NB4 (cell line): ENCODE measurements around the gene CNGA2.

Experiments used
- MYC ChIP-seq: IDR thresholded peaks from 2 replicates; pipeline ENCODE4 v1.6.1; 2011; ENCODE audit warnings: low read depth, low read length
- TF ChIP-seq, protein P1 (sequence below): IDR thresholded peaks from one replicate; pipeline ENCODE4 v1.5.1; 2012; ENCODE audit warnings: low read depth, low read length

DNA sequence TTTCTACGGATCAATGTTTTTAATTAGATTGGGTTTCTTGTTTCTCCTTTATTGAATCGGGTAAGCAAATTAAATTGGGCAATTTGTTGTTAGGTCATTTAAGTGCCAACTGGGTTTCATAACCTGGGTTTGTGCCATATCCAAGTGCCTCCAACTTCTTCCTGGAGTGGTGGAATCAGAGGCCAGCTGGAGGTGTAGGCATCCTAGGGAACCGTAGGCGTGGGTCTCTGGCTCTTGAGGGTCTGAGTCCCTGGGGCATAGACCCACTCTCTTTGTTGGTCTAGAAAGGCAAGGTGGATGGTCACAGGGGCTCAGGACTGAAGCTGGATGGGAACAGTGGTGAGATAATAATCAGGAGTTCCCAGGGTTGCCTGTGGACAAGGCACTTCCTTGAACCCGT lies 18.3 kb downstream of the CNGA2 start:
- TF ChIP-seq, protein P1, sequence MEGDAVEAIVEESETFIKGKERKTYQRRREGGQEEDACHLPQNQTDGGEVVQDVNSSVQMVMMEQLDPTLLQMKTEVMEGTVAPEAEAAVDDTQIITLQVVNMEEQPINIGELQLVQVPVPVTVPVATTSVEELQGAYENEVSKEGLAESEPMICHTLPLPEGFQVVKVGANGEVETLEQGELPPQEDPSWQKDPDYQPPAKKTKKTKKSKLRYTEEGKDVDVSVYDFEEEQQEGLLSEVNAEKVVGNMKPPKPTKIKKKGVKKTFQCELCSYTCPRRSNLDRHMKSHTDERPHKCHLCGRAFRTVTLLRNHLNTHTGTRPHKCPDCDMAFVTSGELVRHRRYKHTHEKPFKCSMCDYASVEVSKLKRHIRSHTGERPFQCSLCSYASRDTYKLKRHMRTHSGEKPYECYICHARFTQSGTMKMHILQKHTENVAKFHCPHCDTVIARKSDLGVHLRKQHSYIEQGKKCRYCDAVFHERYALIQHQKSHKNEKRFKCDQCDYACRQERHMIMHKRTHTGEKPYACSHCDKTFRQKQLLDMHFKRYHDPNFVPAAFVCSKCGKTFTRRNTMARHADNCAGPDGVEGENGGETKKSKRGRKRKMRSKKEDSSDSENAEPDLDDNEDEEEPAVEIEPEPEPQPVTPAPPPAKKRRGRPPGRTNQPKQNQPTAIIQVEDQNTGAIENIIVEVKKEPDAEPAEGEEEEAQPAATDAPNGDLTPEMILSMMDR = no peak
- no peak for TF ChIP-seq MYC
